Ishikawa (cell line): ENCODE measurements around the gene BEND7.

Source experiments
- CEBPB ChIP-seq: IDR thresholded peaks from 2 replicates; pipeline ENCODE4 v1.6.1; 2012
- CREB1 ChIP-seq: IDR thresholded peaks from 2 replicates; pipeline ENCODE4 v1.6.1; 2012; ENCODE audit warnings: low read depth
- EGR1 ChIP-seq: IDR thresholded peaks from 2 replicates; pipeline ENCODE4 v1.6.1; 2012
- EP300 ChIP-seq: IDR thresholded peaks from 2 replicates; pipeline ENCODE4 v1.6.1; 2012; ENCODE audit warnings: borderline replicate concordance
- FOXM1 ChIP-seq: IDR thresholded peaks from 2 replicates; pipeline ENCODE4 v1.6.1; 2012; ENCODE audit warnings: low read depth, borderline replicate concordance
- MAX ChIP-seq: IDR thresholded peaks from 2 replicates; pipeline ENCODE4 v1.6.1; 2012
- NFIC ChIP-seq: IDR thresholded peaks from 2 replicates; pipeline ENCODE4 v1.6.1; 2012
- RAD21 ChIP-seq: IDR thresholded peaks from 2 replicates; pipeline ENCODE4 v1.6.1; 2012; ENCODE audit warnings: low read depth
- REST ChIP-seq: IDR thresholded peaks from 2 replicates; pipeline ENCODE4 v1.6.1; 2012; ENCODE audit warnings: low read depth, mild to moderate bottlenecking
- TAF1 ChIP-seq: IDR thresholded peaks from 2 replicates; pipeline ENCODE4 v1.6.1; 2012; ENCODE audit warnings: low read depth, mild to moderate bottlenecking
- TCF12 ChIP-seq: IDR thresholded peaks from 2 replicates; pipeline ENCODE4 v1.6.1; 2012; ENCODE audit warnings: low read depth
- TEAD4 ChIP-seq: IDR thresholded peaks from 2 replicates; pipeline ENCODE4 v1.6.1; 2012
- USF1 ChIP-seq: IDR thresholded peaks from 2 replicates; pipeline ENCODE4 v1.6.1; 2012
- YY1 ChIP-seq: IDR thresholded peaks from 2 replicates; pipeline ENCODE4 v1.6.1; 2012; ENCODE audit warnings: low read depth
- ZBTB7A ChIP-seq: IDR thresholded peaks from 2 replicates; pipeline ENCODE4 v1.6.1; 2012; ENCODE audit warnings: low read depth

The BEND7 gene

GRCh38 chr10:13496931-13497330 is 31.9 kb downstream of the BEND7 start:
- TF ChIP-seq CREB1 = no peak
- TF ChIP-seq RAD21 = no peak
- no peak for TF ChIP-seq MAX
- TF ChIP-seq TAF1 = no peak
- TF ChIP-seq FOXM1 = no peak
- TF ChIP-seq YY1 = no peak
- no peak for TF ChIP-seq REST
- TF ChIP-seq ZBTB7A = no peak
- TF ChIP-seq TCF12 = no peak
- no peak for TF ChIP-seq TEAD4
- no peak for TF ChIP-seq USF1
- TF ChIP-seq EGR1 = no peak
- TF ChIP-seq CEBPB = no peak
- TF ChIP-seq EP300 = no peak
- no peak for TF ChIP-seq NFIC

- no peak for TF ChIP-seq REST
- no peak for TF ChIP-seq CEBPB
- no peak for TF ChIP-seq TEAD4
- TF ChIP-seq RAD21 = no peak
- no peak for TF ChIP-seq NFIC
- no peak for TF ChIP-seq EGR1
Observed at GRCh38 chr10:13496164-13496563, 32.6 kb downstream of the BEND7 start.

GRCh38 chr10:13492493-13493180 is 36.2 kb downstream of the BEND7 start:
- no peak for TF ChIP-seq EP300
- TF ChIP-seq RAD21 = no peak
- TF ChIP-seq MAX = no peak
- TF ChIP-seq TAF1 = no peak
- no peak for TF ChIP-seq FOXM1
- no peak for TF ChIP-seq EGR1
- no peak for TF ChIP-seq TCF12
- TF ChIP-seq CEBPB = no peak
- TF ChIP-seq CREB1 = no peak
- no peak for TF ChIP-seq YY1
- TF ChIP-seq ZBTB7A = no peak
- TF ChIP-seq NFIC = no peak
- TF ChIP-seq TEAD4 = no peak
- TF ChIP-seq REST = no peak
- no peak for TF ChIP-seq USF1

- TF ChIP-seq ZBTB7A = no peak
- no peak for TF ChIP-seq FOXM1
- no peak for TF ChIP-seq YY1
- no peak for TF ChIP-seq NFIC
- TF ChIP-seq EP300 = no peak
- no peak for TF ChIP-seq USF1
- TF ChIP-seq TAF1 = no peak
- no peak for TF ChIP-seq MAX
- no peak for TF ChIP-seq CEBPB
Observed at GRCh38 chr10:13491747-13492360, 37.0 kb downstream of the BEND7 start.
